Measurements from ENCODE around the gene SLC25A44. TPM values are rescaled to one million over a fixed set of nuclear protein-coding genes. Genes with fewer than 3 reads are reported as not detected.

SLC25A44 gene
- total RNA-seq, 1 donor from 2014 or later: 22.0 TPM

DNA sequence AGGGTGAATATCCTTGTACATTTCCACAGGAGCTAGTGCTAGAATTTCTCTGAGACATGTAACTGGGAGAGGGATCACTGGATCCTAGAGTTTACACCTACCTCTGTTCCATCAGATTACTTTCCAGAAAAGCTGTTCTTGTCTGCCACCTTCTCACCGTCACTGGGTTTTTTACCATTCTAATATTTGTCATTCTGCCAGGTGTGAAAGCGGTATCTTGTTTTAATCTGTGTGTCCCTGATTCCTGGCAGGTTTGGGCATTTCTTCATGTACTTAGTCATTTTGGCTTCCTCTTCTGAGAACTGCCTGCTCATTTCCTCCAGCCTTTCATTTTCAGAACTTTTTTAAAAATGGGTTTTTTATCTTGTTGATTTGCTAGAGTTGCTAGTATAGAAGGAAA, 24.0 kb downstream of the SLC25A44 start:
- no peak for DNase-seq (ENCODE audit: low spot score)
- no peaks in the 10 kb centered on the region for H3K9me3 Mint-ChIP-seq (ENCODE audit: unreplicated experiment)
- H3K4me3 Mint-ChIP-seq (ENCODE audit: unreplicated experiment): no peak overlapping the region
- no peak overlapping the region for H3K27ac Mint-ChIP-seq (ENCODE audit: unreplicated experiment)
- TF ChIP-seq, protein P1, sequence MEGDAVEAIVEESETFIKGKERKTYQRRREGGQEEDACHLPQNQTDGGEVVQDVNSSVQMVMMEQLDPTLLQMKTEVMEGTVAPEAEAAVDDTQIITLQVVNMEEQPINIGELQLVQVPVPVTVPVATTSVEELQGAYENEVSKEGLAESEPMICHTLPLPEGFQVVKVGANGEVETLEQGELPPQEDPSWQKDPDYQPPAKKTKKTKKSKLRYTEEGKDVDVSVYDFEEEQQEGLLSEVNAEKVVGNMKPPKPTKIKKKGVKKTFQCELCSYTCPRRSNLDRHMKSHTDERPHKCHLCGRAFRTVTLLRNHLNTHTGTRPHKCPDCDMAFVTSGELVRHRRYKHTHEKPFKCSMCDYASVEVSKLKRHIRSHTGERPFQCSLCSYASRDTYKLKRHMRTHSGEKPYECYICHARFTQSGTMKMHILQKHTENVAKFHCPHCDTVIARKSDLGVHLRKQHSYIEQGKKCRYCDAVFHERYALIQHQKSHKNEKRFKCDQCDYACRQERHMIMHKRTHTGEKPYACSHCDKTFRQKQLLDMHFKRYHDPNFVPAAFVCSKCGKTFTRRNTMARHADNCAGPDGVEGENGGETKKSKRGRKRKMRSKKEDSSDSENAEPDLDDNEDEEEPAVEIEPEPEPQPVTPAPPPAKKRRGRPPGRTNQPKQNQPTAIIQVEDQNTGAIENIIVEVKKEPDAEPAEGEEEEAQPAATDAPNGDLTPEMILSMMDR (IDR thresholded peaks at IDR 0.05; ENCODE audit: unreplicated experiment): no peak
- H3K36me3 Mint-ChIP-seq (ENCODE audit: low read depth, unreplicated experiment): peaks cover 18% of the 10 kb centered on the region
- H3K4me1 Mint-ChIP-seq (ENCODE audit: unreplicated experiment): peaks cover 3% of the 10 kb centered on the region
- peaks cover 4% of the 10 kb centered on the region for H3K27me3 Mint-ChIP-seq (ENCODE audit: unreplicated experiment)

DNA sequence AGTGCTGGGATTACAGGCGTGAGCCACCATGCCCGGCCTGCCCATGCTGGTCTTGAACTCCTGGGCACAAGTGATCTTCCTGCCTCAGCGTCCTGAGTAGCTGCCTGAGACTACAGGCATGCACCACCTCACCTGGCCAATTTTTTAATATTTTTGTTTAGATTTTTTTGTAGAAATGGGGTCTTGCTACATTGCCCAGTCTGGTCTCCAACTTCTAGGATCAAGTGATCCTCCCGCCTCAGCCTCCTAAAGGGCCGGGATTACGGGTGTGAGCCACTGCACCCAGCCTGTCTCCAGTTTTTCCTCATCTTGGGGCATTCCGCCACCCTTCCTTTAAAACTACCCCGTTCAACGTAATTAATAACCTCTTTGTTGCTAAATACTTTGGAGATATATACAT, 26.3 kb downstream of the SLC25A44 start:
- Mint-ChIP-seq H3K27ac (ENCODE audit: unreplicated experiment) (no peak overlapping the region), H3K9me3 (ENCODE audit: unreplicated experiment) (no peaks in the 10 kb centered on the region), H3K27me3 (ENCODE audit: unreplicated experiment) (peaks cover 2% of the 10 kb centered on the region), H3K4me3 (ENCODE audit: unreplicated experiment) (no peak overlapping the region), H3K36me3 (ENCODE audit: low read depth, unreplicated experiment) (peaks cover 27% of the 10 kb centered on the region), H3K4me1 (ENCODE audit: unreplicated experiment) (peaks cover under 1% of the 10 kb centered on the region)
- TF ChIP-seq, protein P1 (IDR thresholded peaks at IDR 0.05; ENCODE audit: unreplicated experiment): no peak
- DNase-seq (ENCODE audit: low spot score): no peak

DNA sequence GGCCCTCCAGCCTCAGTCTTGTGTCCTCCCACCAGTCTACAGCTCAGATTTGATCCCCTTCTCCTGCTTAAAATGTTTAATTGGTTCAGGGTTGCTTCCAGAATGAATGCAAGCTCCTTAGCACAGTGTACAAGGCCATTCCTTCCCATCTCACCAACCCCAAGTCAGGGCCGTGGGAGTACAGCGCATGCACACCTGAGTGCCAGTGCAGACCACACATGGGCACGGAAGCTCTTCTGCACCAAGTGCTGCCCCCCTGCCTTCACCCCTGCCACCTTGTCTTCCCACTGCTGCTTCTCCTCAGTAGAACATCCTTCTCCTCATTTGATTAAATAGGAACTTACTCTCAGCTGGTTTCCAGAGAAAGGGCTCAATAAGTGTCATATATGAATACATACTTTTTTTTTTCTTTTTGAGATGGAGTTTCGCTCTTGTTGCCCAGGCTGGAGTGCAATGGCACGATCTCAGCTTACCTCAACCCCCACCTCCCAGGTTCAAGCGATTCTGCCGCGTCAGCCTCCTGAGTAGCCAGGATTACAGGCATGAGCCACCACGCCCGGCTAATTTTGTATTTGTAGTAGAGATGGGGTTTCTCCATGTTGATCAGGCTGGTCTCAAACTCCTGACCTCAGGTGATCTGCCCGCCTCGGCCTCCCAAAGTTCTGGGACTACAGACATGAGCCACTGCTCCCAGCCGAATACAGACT, 28.2 kb downstream of the SLC25A44 start:
- Mint-ChIP-seq H3K4me1 (ENCODE audit: unreplicated experiment) (peaks cover 4% of the 10 kb centered on the region), H3K9me3 (ENCODE audit: unreplicated experiment) (no peaks in the 10 kb centered on the region), H3K27me3 (ENCODE audit: unreplicated experiment) (peaks cover 2% of the 10 kb centered on the region), H3K4me3 (ENCODE audit: unreplicated experiment) (no peak overlapping the region), H3K27ac (ENCODE audit: unreplicated experiment) (no peak overlapping the region), H3K36me3 (ENCODE audit: low read depth, unreplicated experiment) (peaks cover 27% of the 10 kb centered on the region)
- DNase-seq (ENCODE audit: low spot score): no peak
- TF ChIP-seq, protein P1 (IDR thresholded peaks at IDR 0.05; ENCODE audit: unreplicated experiment): no peak

DNA sequence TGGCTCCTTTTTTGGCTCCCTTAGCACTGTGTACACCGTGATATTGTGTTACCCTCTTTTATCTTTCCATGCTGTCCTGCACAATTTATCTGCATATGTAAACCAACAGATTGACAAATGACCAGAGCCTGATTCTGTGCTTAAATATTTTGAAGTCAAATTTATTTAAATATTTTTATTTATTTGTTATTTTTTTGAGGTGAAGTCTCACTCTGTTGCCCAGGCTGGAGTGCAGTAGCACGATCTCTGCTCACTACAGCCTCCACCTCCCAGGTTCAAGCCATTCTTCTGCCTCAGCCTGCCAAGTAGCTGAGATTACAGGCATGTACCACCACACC, 31.7 kb downstream of the SLC25A44 start:
- no peak overlapping the region for H3K4me3 Mint-ChIP-seq (ENCODE audit: unreplicated experiment)
- H3K36me3 Mint-ChIP-seq (ENCODE audit: low read depth, unreplicated experiment): peaks cover 36% of the 10 kb centered on the region
- peak overlapping the region; percentile 76 for H3K27ac Mint-ChIP-seq (ENCODE audit: unreplicated experiment)
- peaks cover 2% of the 10 kb centered on the region for H3K27me3 Mint-ChIP-seq (ENCODE audit: unreplicated experiment)
- TF ChIP-seq, protein P1 (IDR thresholded peaks at IDR 0.05; ENCODE audit: unreplicated experiment): no peak
- H3K4me1 Mint-ChIP-seq (ENCODE audit: unreplicated experiment): peaks cover 4% of the 10 kb centered on the region
- H3K9me3 Mint-ChIP-seq (ENCODE audit: unreplicated experiment): no peaks in the 10 kb centered on the region
- no peak for DNase-seq (ENCODE audit: low spot score)

DNA sequence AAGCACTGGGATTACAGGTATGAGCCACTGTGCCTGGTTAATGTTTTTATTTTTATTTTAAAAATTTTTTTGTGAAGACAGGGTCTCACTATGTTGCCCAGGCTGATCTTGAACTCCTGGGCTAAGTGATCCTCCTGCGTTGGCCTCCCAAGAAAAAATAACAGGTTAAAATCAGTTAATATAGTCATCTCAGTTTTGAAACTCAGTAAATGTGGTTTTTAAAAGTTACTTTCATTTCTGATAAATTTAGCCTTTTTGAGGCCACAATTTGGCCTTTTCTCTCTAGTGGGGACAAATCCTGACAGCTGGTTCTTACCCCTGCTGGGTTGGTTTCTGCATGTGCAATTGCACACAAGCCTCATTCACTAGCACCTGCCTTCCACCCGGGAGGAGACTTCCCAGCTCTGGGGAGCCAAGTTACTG, 32.2 kb downstream of the SLC25A44 start:
- DNase-seq (ENCODE audit: low spot score): no peak
- Mint-ChIP-seq H3K4me3 (ENCODE audit: unreplicated experiment) (no peak overlapping the region), H3K4me1 (ENCODE audit: unreplicated experiment) (peaks cover 4% of the 10 kb centered on the region), H3K27ac (ENCODE audit: unreplicated experiment) (no peak overlapping the region), H3K36me3 (ENCODE audit: low read depth, unreplicated experiment) (peaks cover 33% of the 10 kb centered on the region), H3K27me3 (ENCODE audit: unreplicated experiment) (peaks cover 2% of the 10 kb centered on the region), H3K9me3 (ENCODE audit: unreplicated experiment) (no peaks in the 10 kb centered on the region)
- TF ChIP-seq, protein P1 (IDR thresholded peaks at IDR 0.05; ENCODE audit: unreplicated experiment): no peak

Data from endothelial cell (in vitro differentiated cells).